H9 (cell line): Measurements from ENCODE around the gene RAB3B. TPM values are rescaled to one million over a fixed set of nuclear protein-coding genes. Genes with fewer than 3 reads are reported as not detected.

Source experiments
- DNase-seq: peaks from one replicate; pipeline ENCODE4 v3.0.0-alpha.2; 2017
- H2AFZ ChIP-seq: one replicate; pipeline ENCODE4 v1.6.1; 2013; ENCODE audit warnings: mild to moderate bottlenecking, low read length, control low read depth, moderate library complexity
- H2AK5ac ChIP-seq: 2 replicates; pipeline ENCODE4 v1.6.1; 2013; ENCODE audit warnings: low read length, control low read depth, mixed read lengths; ENCODE audit not compliant: insufficient read length
- H2BK120ac ChIP-seq: one replicate; pipeline ENCODE4 v1.6.1; 2013; ENCODE audit warnings: low read depth, mild to moderate bottlenecking, low read length, control low read depth, inconsistent platforms; ENCODE audit not compliant: poor library complexity, severe bottlenecking
- H2BK12ac ChIP-seq: 2 replicates; pipeline ENCODE4 v1.6.1; 2013; ENCODE audit warnings: low read length, control low read depth, mixed read lengths, low read depth; ENCODE audit not compliant: insufficient read length
- H2BK15ac ChIP-seq: 2 replicates; pipeline ENCODE4 v1.6.1; 2013; ENCODE audit warnings: low read depth, low read length, control low read depth
- H2BK20ac ChIP-seq: one replicate; pipeline ENCODE4 v1.6.1; 2013; ENCODE audit warnings: low read depth, mild to moderate bottlenecking, low read length, control low read depth, inconsistent platforms; ENCODE audit not compliant: poor library complexity, severe bottlenecking
- H2BK5ac ChIP-seq: 2 replicates; pipeline ENCODE4 v1.6.1; 2013; ENCODE audit warnings: low read length, control low read depth, mixed read lengths; ENCODE audit not compliant: insufficient read length
- H3K14ac ChIP-seq: 2 replicates; pipeline ENCODE4 v1.6.1; 2013; ENCODE audit warnings: low read length, control low read depth; ENCODE audit not compliant: insufficient read depth
- H3K18ac ChIP-seq: 2 replicates; pipeline ENCODE4 v1.6.1; 2013; ENCODE audit warnings: low read depth, mild to moderate bottlenecking, mixed read lengths, low read length, control low read depth; ENCODE audit not compliant: insufficient read length
- H3K23ac ChIP-seq: 2 replicates; pipeline ENCODE4 v1.6.1; 2013; ENCODE audit warnings: low read length, control low read depth, mixed read lengths, low read depth; ENCODE audit not compliant: insufficient read length
- H3K23me2 ChIP-seq: 2 replicates; pipeline ENCODE4 v1.6.1; 2013; ENCODE audit warnings: low read depth, mild to moderate bottlenecking, mixed read lengths, low read length, control low read depth; ENCODE audit not compliant: insufficient read length, poor library complexity, severe bottlenecking
- H3K27ac ChIP-seq: 2 replicates; pipeline ENCODE4 v1.5.1; 2013; ENCODE audit warnings: low read length, control low read depth, mixed read lengths, low read depth; ENCODE audit not compliant: insufficient read length
- H3K27me3 ChIP-seq: 2 replicates; pipeline ENCODE4 v1.6.1; 2013; ENCODE audit warnings: low read length, control low read depth, inconsistent platforms; ENCODE audit not compliant: insufficient read depth
- H3K4ac ChIP-seq: 2 replicates; pipeline ENCODE4 v1.6.1; 2013; ENCODE audit warnings: low read depth, mild to moderate bottlenecking, control low read depth, inconsistent platforms, low read length, moderate library complexity
- H3K4me1 ChIP-seq: 2 replicates; pipeline ENCODE4 v1.6.1; 2013; ENCODE audit warnings: low read length, control low read depth, inconsistent platforms; ENCODE audit not compliant: insufficient read depth
- H3K4me2 ChIP-seq: 2 replicates; pipeline ENCODE4 v1.6.1; 2013; ENCODE audit warnings: low read length, control low read depth, mixed read lengths; ENCODE audit not compliant: insufficient read length, insufficient read depth
- H3K56ac ChIP-seq: 2 replicates; pipeline ENCODE4 v1.6.1; 2013; ENCODE audit warnings: low read depth, mild to moderate bottlenecking, mixed read lengths, low read length, control low read depth; ENCODE audit not compliant: insufficient read length
- H3K79me1 ChIP-seq: 2 replicates; pipeline ENCODE4 v1.6.1; 2013; ENCODE audit warnings: low read depth, mild to moderate bottlenecking, moderate library complexity, low read length, control low read depth, inconsistent platforms; ENCODE audit not compliant: insufficient read depth, poor library complexity, severe bottlenecking
- H3K79me2 ChIP-seq: 2 replicates; pipeline ENCODE4 v1.6.1; 2013; ENCODE audit warnings: low read length, control low read depth, inconsistent platforms; ENCODE audit not compliant: insufficient read depth
- H3K9ac ChIP-seq: 2 replicates; pipeline ENCODE4 v1.6.1; 2013; ENCODE audit warnings: low read length, control low read depth, mixed read lengths; ENCODE audit not compliant: insufficient read length; ENCODE audit errors: extremely low read depth
- H3K9me3 ChIP-seq: one replicate; pipeline ENCODE4 v1.6.1; 2013; ENCODE audit warnings: low read depth, low read length, inconsistent platforms; ENCODE audit not compliant: control insufficient read depth
- H3T11ph ChIP-seq: one replicate; pipeline ENCODE4 v1.6.1; 2013; ENCODE audit warnings: mild to moderate bottlenecking, low read length, control low read depth, inconsistent platforms
- H4K20me1 ChIP-seq: one replicate; pipeline ENCODE4 v1.6.1; 2013; ENCODE audit not compliant: control insufficient read depth, insufficient read length, insufficient read depth
- H4K5ac ChIP-seq: 2 replicates; pipeline ENCODE4 v1.6.1; 2013; ENCODE audit warnings: low read depth, mild to moderate bottlenecking, mixed read lengths, low read length, control low read depth; ENCODE audit not compliant: insufficient read length
- H4K8ac ChIP-seq: replicated peaks from 2 replicates; pipeline ENCODE4 v1.6.1; 2013; ENCODE audit warnings: low read length, control low read depth, mixed read lengths, low read depth; ENCODE audit not compliant: insufficient read length
- H4K91ac ChIP-seq: 2 replicates; pipeline ENCODE4 v1.6.1; 2013; ENCODE audit warnings: low read depth, mild to moderate bottlenecking, moderate library complexity, mixed read lengths, low read length, control low read depth; ENCODE audit not compliant: insufficient read length
- H3K27ac Mint-ChIP-seq, 3 experiments: 2 replicates in 2 of 3; 3 replicates in 1 of 3; pipeline ENCODE4 v1.8.0; 2020 to 2021; ENCODE audit warnings: mixed read lengths in 3 of 3, mild to moderate bottlenecking in 1 of 3, moderate library complexity in 1 of 3
- H3K27me3 Mint-ChIP-seq: 2 replicates; pipeline ENCODE4 v1.8.0; 2021; ENCODE audit warnings: low read depth, mild to moderate bottlenecking, moderate library complexity, mixed read lengths
- H3K36me3 Mint-ChIP-seq, 3 experiments: 2 replicates in 2 of 3; 3 replicates in 1 of 3; pipeline ENCODE4 v1.8.0; 2020 to 2021; ENCODE audit warnings: low read depth in 3 of 3, mixed read lengths in 3 of 3; ENCODE audit not compliant: insufficient read depth in 1 of 3
- H3K4me1 Mint-ChIP-seq, 2 experiments: 2 replicates each; pipeline ENCODE4 v1.8.0; 2020; ENCODE audit warnings: mixed read lengths in 2 of 2
- H3K4me3 Mint-ChIP-seq, 2 experiments: 2 replicates in 1 of 2; 3 replicates in 1 of 2; pipeline ENCODE4 v1.8.0; 2020 to 2021; ENCODE audit warnings: mild to moderate bottlenecking in 2 of 2, mixed read lengths in 2 of 2, moderate library complexity in 1 of 2
- H3K9me3 Mint-ChIP-seq, 2 experiments: 2 replicates in 1 of 2; 3 replicates in 1 of 2; pipeline ENCODE4 v1.8.0; 2020; ENCODE audit warnings: mild to moderate bottlenecking in 2 of 2, mixed read lengths in 2 of 2, moderate library complexity in 1 of 2
- WGBS: extraction: QIAGEN DNeasy Blood & Tissue Kit; methylation state at CpG from one replicate; pipeline ENCODE4 v1.1.7; 2013; ENCODE audit warnings: missing lambda C conversion rate, low lambda C conversion rate, mixed read lengths; ENCODE audit not compliant: insufficient read length; ENCODE audit errors: extremely low coverage; 5-methylcytosine and 5-hydroxymethylcytosine counted together
- total RNA-seq: library from RNA; stranded (reverse); gene quantifications from 2 replicates; pipeline ENCODE4 v1.2.1, GENCODE V29; 2021
- TF ChIP-seq, protein P1 (sequence below): fragments of 200-600 bp; sonication (generic); conservative IDR thresholded peaks from 3 replicates; pipeline ENCODE4 v1.8.0; 2021; ENCODE audit warnings: antibody characterized with exemption, mild to moderate bottlenecking

Gene RAB3B
- total RNA-seq, 1 experiment from 2014 or later = 30.6 TPM

DNA sequence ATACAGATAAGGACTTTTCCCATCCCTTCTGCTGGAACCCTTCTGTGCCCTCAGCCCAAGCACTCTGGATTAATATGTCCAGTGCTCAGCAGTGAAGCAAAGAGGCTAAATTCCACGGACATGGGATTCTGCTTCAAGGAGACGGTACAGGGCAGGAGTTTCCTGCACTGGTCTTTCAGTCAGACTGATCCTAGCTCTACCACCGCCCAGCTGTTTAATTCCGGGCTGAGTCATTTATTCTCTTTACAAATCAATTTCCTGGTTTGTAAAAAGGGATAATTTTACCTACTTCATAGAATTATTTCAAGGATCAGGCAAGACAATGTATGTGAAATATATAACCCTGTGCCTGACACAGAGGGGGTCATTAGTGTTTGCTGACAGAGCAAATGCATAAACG lies 70.4 kb downstream of the RAB3B start:
- H3K18ac ChIP-seq = no peak overlapping the region
- H4K20me1 ChIP-seq = no peaks in the 10 kb centered on the region
- H2BK20ac ChIP-seq = no peak overlapping the region
- no peak overlapping the region for H3T11ph ChIP-seq
- no peaks in the 10 kb centered on the region for H3K9me3 ChIP-seq
- no peak overlapping the region for H3K9ac ChIP-seq
- no peak overlapping the region for H4K8ac ChIP-seq
- H2BK5ac ChIP-seq = no peak overlapping the region
- Mint-ChIP-seq H3K36me3 (peaks cover 4 to 31% (median 29%) of the 10 kb centered on the region in 3 experiments; a peak in 6 of 7 replicates), H3K27me3 (no peaks in the 10 kb centered on the region), H3K9me3 (no peaks in the 10 kb centered on the region), H3K27ac (peak overlapping the region in 1 of 3 experiments; percentile 27; a peak in 1 of 7 replicates), H3K4me1 (peaks cover 5 to 13% of the 10 kb centered on the region in 2 experiments), H3K4me3 (no peak overlapping the region)
- no peaks in the 10 kb centered on the region for H3K4me1 ChIP-seq
- H2AFZ ChIP-seq = no peak overlapping the region
- H3K79me1 ChIP-seq = no peaks in the 10 kb centered on the region
- H3K56ac ChIP-seq = no peak overlapping the region
- no peak overlapping the region for H3K4ac ChIP-seq
- TF ChIP-seq, protein P1, sequence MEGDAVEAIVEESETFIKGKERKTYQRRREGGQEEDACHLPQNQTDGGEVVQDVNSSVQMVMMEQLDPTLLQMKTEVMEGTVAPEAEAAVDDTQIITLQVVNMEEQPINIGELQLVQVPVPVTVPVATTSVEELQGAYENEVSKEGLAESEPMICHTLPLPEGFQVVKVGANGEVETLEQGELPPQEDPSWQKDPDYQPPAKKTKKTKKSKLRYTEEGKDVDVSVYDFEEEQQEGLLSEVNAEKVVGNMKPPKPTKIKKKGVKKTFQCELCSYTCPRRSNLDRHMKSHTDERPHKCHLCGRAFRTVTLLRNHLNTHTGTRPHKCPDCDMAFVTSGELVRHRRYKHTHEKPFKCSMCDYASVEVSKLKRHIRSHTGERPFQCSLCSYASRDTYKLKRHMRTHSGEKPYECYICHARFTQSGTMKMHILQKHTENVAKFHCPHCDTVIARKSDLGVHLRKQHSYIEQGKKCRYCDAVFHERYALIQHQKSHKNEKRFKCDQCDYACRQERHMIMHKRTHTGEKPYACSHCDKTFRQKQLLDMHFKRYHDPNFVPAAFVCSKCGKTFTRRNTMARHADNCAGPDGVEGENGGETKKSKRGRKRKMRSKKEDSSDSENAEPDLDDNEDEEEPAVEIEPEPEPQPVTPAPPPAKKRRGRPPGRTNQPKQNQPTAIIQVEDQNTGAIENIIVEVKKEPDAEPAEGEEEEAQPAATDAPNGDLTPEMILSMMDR = no peak
- H3K14ac ChIP-seq = no peak overlapping the region
- H3K23me2 ChIP-seq = no peaks in the 10 kb centered on the region
- no peak for DNase-seq
- H2BK120ac ChIP-seq = no peak overlapping the region
- no peaks in the 10 kb centered on the region for H3K27me3 ChIP-seq
- no CpG with 5 or more reads among the region's 5 CpGs for WGBS
- H3K4me2 ChIP-seq = no peak overlapping the region
- no peak overlapping the region for H2AK5ac ChIP-seq
- H4K91ac ChIP-seq = no peak overlapping the region
- H3K27ac ChIP-seq = no peak overlapping the region
- no peak overlapping the region for H2BK15ac ChIP-seq
- H4K5ac ChIP-seq = no peak overlapping the region
- no peaks in the 10 kb centered on the region for H3K79me2 ChIP-seq
- H2BK12ac ChIP-seq = no peak overlapping the region
- H3K23ac ChIP-seq = no peak overlapping the region
